Measurements from ENCODE around the gene HSD17B2. TPM values are rescaled to one million over a fixed set of nuclear protein-coding genes. Genes with fewer than 3 reads are reported as not detected.
"Not testable (repeated sequence)": the region's sequence is repeated elsewhere in the genome, so short reads cannot be mapped to it uniquely, and the experiment has no call there.

The HSD17B2 gene
- total and polyA plus RNA-seq, 8 donors = 8.0 to 66.9 (median 20.8) TPM

GRCh38 chr16:82136956-82137821 is 102.1 kb downstream of the HSD17B2 start:
- no peak for TF ChIP-seq CTCF (IDR thresholded peaks at IDR 0.05)
- intact Hi-C loops (cut with DNase I) = no loop called here
- DNase-seq = no peak
- Histone ChIP-seq H3K9me3 (no peaks in the 10 kb centered on the region), H3K36me3 (no peaks in the 10 kb centered on the region), H3K27me3 (no peaks in the 10 kb centered on the region), H3K4me1 (no peaks in the 10 kb centered on the region), H3K4me3 (no peak overlapping the region), H3K27ac (no peak overlapping the region)
- ATAC-seq = no peak
- WGBS, 2 donors = 85 to 89% methylated on average over 9 of the region's 9 CpGs
- FAIRE-seq = no peak

- intact Hi-C loops (cut with DNase I) = no loop called here
- no peaks in the 10 kb centered on the region for H3K36me3 ChIP-seq
- H3K4me3 ChIP-seq = no peak overlapping the region
- TF ChIP-seq CTCF (IDR thresholded peaks at IDR 0.05) = no peak
- no peak overlapping the region for H3K27ac ChIP-seq
- ATAC-seq = no peak
- no peaks in the 10 kb centered on the region for H3K4me1 ChIP-seq
- no peaks in the 10 kb centered on the region for H3K27me3 ChIP-seq
- 81 to 86% methylated on average over 3 of the region's 3 CpGs for WGBS, 2 donors
- no peak for FAIRE-seq
- DNase-seq = no peak
- H3K9me3 ChIP-seq = no peaks in the 10 kb centered on the region
Measured at GRCh38 chr16:82137822-82138167, 102.7 kb downstream of the HSD17B2 start.

GRCh38 chr16:82138478-82139285 is 103.6 kb downstream of the HSD17B2 start:
- Histone ChIP-seq H3K36me3 (no peaks in the 10 kb centered on the region), H3K4me3 (peak overlapping the region in 1 of 4 donors; percentile 22), H3K27ac (no peak overlapping the region), H3K4me1 (no peaks in the 10 kb centered on the region), H3K9me3 (no peaks in the 10 kb centered on the region), H3K27me3 (no peaks in the 10 kb centered on the region)
- 78 to 80% methylated on average over 15 of the region's 15 CpGs for WGBS, 2 donors
- no peak for TF ChIP-seq CTCF (IDR thresholded peaks at IDR 0.05)
- no peak for DNase-seq
- intact Hi-C loops (cut with DNase I) = no loop called here
- FAIRE-seq = no peak
- ATAC-seq = peak in 1 of 4 donors; percentile 22

- H3K27ac ChIP-seq; intact Hi-C loops (cut with DNase I); FAIRE-seq; H3K36me3 ChIP-seq; H3K4me1 ChIP-seq; ATAC-seq; H3K27me3 ChIP-seq; H3K9me3 ChIP-seq; DNase-seq: not testable (repeated sequence)
- peak overlapping the region in 1 of 4 donors; percentile 22 for H3K4me3 ChIP-seq
- 64 to 79% methylated on average over 19 of the region's 19 CpGs for WGBS, 2 donors
Measured at GRCh38 chr16:82139286-82139571, 104.2 kb downstream of the HSD17B2 start.

GRCh38 chr16:82146556-82146955 is 111.5 kb downstream of the HSD17B2 start:
- intact Hi-C loops (cut with DNase I) = no loop called here
- Histone ChIP-seq H3K4me1 (no peaks in the 10 kb centered on the region), H3K9me3 (no peaks in the 10 kb centered on the region), H3K27me3 (no peaks in the 10 kb centered on the region), H3K4me3 (no peak overlapping the region), H3K27ac (no peak overlapping the region), H3K36me3 (no peaks in the 10 kb centered on the region)
- ATAC-seq (no peak), DNase-seq (no peak), FAIRE-seq (no peak)
- TF ChIP-seq CTCF (IDR thresholded peaks at IDR 0.05) = no peak
- WGBS, 2 donors = 64 to 85% methylated on average over 3 of the region's 3 CpGs
